ENCODE data around the gene DHDDS.

GRCh38 chr1:26517766-26518049 is 85.6 kb downstream of the DHDDS start:
- no peak for TF ChIP-seq CTCF (IDR thresholded peaks at IDR 0.05)
- TF ChIP-seq ZFX (IDR thresholded peaks at IDR 0.05; ENCODE audit: borderline replicate concordance) = no peak

All from 22Rv1 (cell line).